SK-N-SH treated with all-trans-retinoic acid at 6 μM for 48 hours (cell line): ENCODE data around the gene FBLN5.

Experiments
- ARNTL ChIP-seq: fragments of 450-650 bp; formaldehyde crosslinking; IDR thresholded peaks from 2 replicates; pipeline ENCODE4 v1.5.0; 2020; ENCODE audit warnings: low read depth, mild to moderate bottlenecking, moderate library complexity, borderline replicate concordance
- BACH2 ChIP-seq: fragments of 250-450 bp; sonication (Bioruptor Pico); IDR thresholded peaks from 2 replicates; pipeline ENCODE4 v1.9.0; 2021; ENCODE audit warnings: mild to moderate bottlenecking, borderline replicate concordance
- CSDC2 ChIP-seq: fragments of 250-450 bp; sonication (Bioruptor Pico); IDR thresholded peaks from 2 replicates; pipeline ENCODE4 v1.5.0; 2020; ENCODE audit warnings: mild to moderate bottlenecking, moderate library complexity
- ESRRG ChIP-seq: fragments of 250-450 bp; sonication (Bioruptor Pico); IDR thresholded peaks from 2 replicates; pipeline ENCODE4 v1.6.1; 2021; ENCODE audit warnings: mild to moderate bottlenecking
- RARB ChIP-seq: fragments of 250-450 bp; sonication (Bioruptor Pico); IDR thresholded peaks from 2 replicates; pipeline ENCODE4 v1.8.0; 2021; ENCODE audit warnings: mild to moderate bottlenecking, moderate library complexity
- TOX ChIP-seq: fragments of 250-450 bp; sonication (Bioruptor Pico); IDR thresholded peaks from 2 replicates; pipeline ENCODE4 v1.8.0; 2021; ENCODE audit warnings: mild to moderate bottlenecking, moderate library complexity, borderline replicate concordance
- ZC3H10 ChIP-seq: fragments of 250-450 bp; sonication (Bioruptor Pico); IDR thresholded peaks from 2 replicates; pipeline ENCODE4 v1.5.1; 2021; ENCODE audit warnings: mild to moderate bottlenecking, moderate library complexity
- ZNF70 ChIP-seq: fragments of 450-650 bp; formaldehyde crosslinking; IDR thresholded peaks from 2 replicates; pipeline ENCODE4 v1.5.0; 2020; ENCODE audit warnings: mild to moderate bottlenecking, moderate library complexity
- ZNF8 ChIP-seq: fragments of 450-650 bp; formaldehyde crosslinking; IDR thresholded peaks from 2 replicates; pipeline ENCODE4 v1.5.0; 2020; ENCODE audit warnings: mild to moderate bottlenecking, moderate library complexity
- TF ChIP-seq, protein P1 (sequence below): fragments of 250-450 bp; sonication (Bioruptor Pico); IDR thresholded peaks from 2 replicates; pipeline ENCODE4 v1.8.0; 2020; ENCODE audit warnings: mild to moderate bottlenecking, moderate library complexity, borderline replicate concordance
- TF ChIP-seq, protein P2 (sequence below): fragments of 250-450 bp; sonication (Bioruptor Pico); IDR thresholded peaks from 2 replicates; pipeline ENCODE4 v1.5.1; 2021; ENCODE audit warnings: mild to moderate bottlenecking, moderate library complexity
- TF ChIP-seq, protein P3 (sequence below): fragments of 250-450 bp; sonication (Bioruptor Pico); IDR thresholded peaks from 2 replicates; pipeline ENCODE4 v1.5.1; 2020; ENCODE audit warnings: low read depth, mild to moderate bottlenecking, moderate library complexity

DNA sequence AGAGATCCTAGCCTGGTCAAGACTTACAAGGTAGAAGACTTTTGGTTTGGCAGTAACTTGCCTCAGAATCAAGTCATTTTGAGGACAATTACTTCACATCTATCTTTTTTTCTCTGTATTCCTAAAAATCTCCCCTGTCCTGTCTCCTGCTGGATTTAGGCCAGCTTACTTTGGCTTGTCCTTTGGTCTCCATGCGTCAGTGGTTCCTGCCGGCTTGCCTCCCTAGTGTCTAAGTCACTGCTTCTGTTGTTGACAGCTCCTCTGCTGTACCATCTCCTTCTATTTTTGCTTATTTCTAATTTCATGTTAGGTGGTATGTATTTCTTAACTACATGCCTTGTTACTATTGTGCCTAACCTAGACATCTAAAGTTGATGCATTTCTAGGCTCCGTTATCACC, 39.7 kb upstream of the FBLN5 start:
- TF ChIP-seq RARB (CRISPR knock-in tag) (no peak), BACH2 (CRISPR knock-in tag) (no peak), ESRRG (no peak), TOX (CRISPR knock-in tag) (no peak), ZNF70 (CRISPR knock-in tag) (no peak), CSDC2 (CRISPR knock-in tag) (no peak), ZC3H10 (CRISPR knock-in tag) (no peak), ARNTL (CRISPR knock-in tag) (no peak), ZNF8 (no peak)
- TF ChIP-seq, protein P1, sequence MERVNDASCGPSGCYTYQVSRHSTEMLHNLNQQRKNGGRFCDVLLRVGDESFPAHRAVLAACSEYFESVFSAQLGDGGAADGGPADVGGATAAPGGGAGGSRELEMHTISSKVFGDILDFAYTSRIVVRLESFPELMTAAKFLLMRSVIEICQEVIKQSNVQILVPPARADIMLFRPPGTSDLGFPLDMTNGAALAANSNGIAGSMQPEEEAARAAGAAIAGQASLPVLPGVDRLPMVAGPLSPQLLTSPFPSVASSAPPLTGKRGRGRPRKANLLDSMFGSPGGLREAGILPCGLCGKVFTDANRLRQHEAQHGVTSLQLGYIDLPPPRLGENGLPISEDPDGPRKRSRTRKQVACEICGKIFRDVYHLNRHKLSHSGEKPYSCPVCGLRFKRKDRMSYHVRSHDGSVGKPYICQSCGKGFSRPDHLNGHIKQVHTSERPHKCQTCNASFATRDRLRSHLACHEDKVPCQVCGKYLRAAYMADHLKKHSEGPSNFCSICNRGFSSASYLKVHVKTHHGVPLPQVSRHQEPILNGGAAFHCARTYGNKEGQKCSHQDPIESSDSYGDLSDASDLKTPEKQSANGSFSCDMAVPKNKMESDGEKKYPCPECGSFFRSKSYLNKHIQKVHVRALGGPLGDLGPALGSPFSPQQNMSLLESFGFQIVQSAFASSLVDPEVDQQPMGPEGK (CRISPR knock-in tag) = no peak
- TF ChIP-seq, protein P2, sequence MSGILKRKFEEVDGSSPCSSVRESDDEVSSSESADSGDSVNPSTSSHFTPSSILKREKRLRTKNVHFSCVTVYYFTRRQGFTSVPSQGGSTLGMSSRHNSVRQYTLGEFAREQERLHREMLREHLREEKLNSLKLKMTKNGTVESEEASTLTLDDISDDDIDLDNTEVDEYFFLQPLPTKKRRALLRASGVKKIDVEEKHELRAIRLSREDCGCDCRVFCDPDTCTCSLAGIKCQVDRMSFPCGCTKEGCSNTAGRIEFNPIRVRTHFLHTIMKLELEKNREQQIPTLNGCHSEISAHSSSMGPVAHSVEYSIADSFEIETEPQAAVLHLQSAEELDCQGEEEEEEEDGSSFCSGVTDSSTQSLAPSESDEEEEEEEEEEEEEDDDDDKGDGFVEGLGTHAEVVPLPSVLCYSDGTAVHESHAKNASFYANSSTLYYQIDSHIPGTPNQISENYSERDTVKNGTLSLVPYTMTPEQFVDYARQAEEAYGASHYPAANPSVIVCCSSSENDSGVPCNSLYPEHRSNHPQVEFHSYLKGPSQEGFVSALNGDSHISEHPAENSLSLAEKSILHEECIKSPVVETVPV (CRISPR knock-in tag) = no peak
- TF ChIP-seq, protein P3, sequence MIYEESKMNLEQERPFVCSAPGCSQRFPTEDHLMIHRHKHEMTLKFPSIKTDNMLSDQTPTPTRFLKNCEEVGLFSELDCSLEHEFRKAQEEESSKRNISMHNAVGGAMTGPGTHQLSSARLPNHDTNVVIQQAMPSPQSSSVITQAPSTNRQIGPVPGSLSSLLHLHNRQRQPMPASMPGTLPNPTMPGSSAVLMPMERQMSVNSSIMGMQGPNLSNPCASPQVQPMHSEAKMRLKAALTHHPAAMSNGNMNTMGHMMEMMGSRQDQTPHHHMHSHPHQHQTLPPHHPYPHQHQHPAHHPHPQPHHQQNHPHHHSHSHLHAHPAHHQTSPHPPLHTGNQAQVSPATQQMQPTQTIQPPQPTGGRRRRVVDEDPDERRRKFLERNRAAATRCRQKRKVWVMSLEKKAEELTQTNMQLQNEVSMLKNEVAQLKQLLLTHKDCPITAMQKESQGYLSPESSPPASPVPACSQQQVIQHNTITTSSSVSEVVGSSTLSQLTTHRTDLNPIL = no peak
